GM12878 (cell line): ENCODE measurements around the gene TBXA2R.

Experiments
- CEBPB ChIP-seq, 2 experiments: fragments of 150-350 bp in 1 of 2; IDR thresholded peaks; 2 replicates each; pipeline ENCODE4 v1.6.1; 2012 to 2014; ENCODE audit warnings: low read depth in 2 of 2, low read length in 2 of 2, borderline replicate concordance in 1 of 2, inconsistent platforms in 1 of 2
- EGR1 ChIP-seq, 2 experiments: IDR thresholded peaks; 1 replicate in 1 of 2; 2 replicates in 1 of 2; pipeline ENCODE4 v1.6.1; 2011 to 2012; ENCODE audit warnings: low read depth in 2 of 2, low read length in 2 of 2, borderline replicate concordance in 1 of 2, mild to moderate bottlenecking in 1 of 2, moderate library complexity in 1 of 2
- HDAC6 ChIP-seq: fragments of 200-600 bp; sonication (generic); IDR thresholded peaks from one replicate; pipeline ENCODE4 v1.8.0; 2017; ENCODE audit warnings: antibody characterized with exemption; ENCODE audit not compliant: unreplicated experiment
- SMC3 ChIP-seq: IDR thresholded peaks from 2 replicates; pipeline ENCODE4 v1.6.1; 2011; ENCODE audit warnings: low read length, improper control_type of control experiment, borderline replicate concordance

GRCh38 chr19:3565139-3565538 lies 41.5 kb downstream of the TBXA2R start:
- no peak for TF ChIP-seq HDAC6
- TF ChIP-seq CEBPB (IDR thresholded peaks at IDR 0.05; ENCODE audit: borderline replicate concordance in 1 of 2, low read depth in 2 of 2, low read length in 2 of 2) = no peak
- TF ChIP-seq EGR1 (IDR thresholded peaks at IDR 0.05; ENCODE audit: borderline replicate concordance in 1 of 2, low read depth in 2 of 2, low read length in 2 of 2) = no peak
- no peak for TF ChIP-seq SMC3
